Prostate gland (tissue), 2 donors: ENCODE measurements around the gene ZSCAN30. TPM values are rescaled to one million over a fixed set of nuclear protein-coding genes. Genes with fewer than 3 reads are reported as not detected.
A peak's percentile ranks its signal among the peaks of the same experiment; 100 is the strongest.

Source experiments
- DNase-seq: peaks from one replicate; pipeline ENCODE4 v3.0.0-alpha.2; 2019; ENCODE audit warnings: low spot score
- H3K27ac ChIP-seq, 2 donors: fragments of 200-600 bp; sonication (generic); 2 replicates each; pipeline ENCODE4 v1.5.1; 2017 to 2019
- H3K27me3 ChIP-seq: fragments of 200-600 bp; sonication (generic); replicated peaks from 2 replicates; pipeline ENCODE4 v1.5.1; 2019; ENCODE audit not compliant: insufficient read depth
- H3K36me3 ChIP-seq, 2 donors: fragments of 200-600 bp; sonication (generic); 1 replicate in 1 of 2; 2 replicates in 1 of 2; pipeline versions ENCODE4 v1.5.1 to v1.8.1; 2017 to 2019
- H3K4me1 ChIP-seq: fragments of 200-600 bp; sonication (generic); replicated peaks from 2 replicates; pipeline ENCODE4 v1.5.1; 2019
- H3K4me3 ChIP-seq, 2 donors: fragments of 200-600 bp; sonication (generic); 2 replicates each; pipeline ENCODE4 v1.5.1; 2017 to 2019
- H3K9me3 ChIP-seq: fragments of 200-600 bp; sonication (generic); 2 replicates; pipeline ENCODE4 v1.5.1; 2017
- POLR2A ChIP-seq: fragments of 450-650 bp; IDR thresholded peaks from one replicate; pipeline ENCODE4 v1.6.1; 2016; ENCODE audit warnings: antibody characterized with exemption, mild to moderate bottlenecking
- POLR2AphosphoS5 ChIP-seq: sonication (generic); formaldehyde crosslinking; IDR thresholded peaks from one replicate; pipeline ENCODE4 v1.6.1; 2017; ENCODE audit warnings: antibody characterized with exemption
- WGBS: methylation state at CpG from one replicate; pipeline ENCODE4 v1.1.5; 2018; 5-methylcytosine and 5-hydroxymethylcytosine counted together
- intact Hi-C: fragments of 100-400 bp; cut with DNase I; formaldehyde crosslinking; loops from one replicate; pipeline ENCODE4 v1.14.2; 2022
- total RNA-seq, 2 donors: library from RNA; depleted of rRNA; stranded (reverse); fragments of >200 nt; gene quantifications; one replicate each; pipeline ENCODE4 v1.1.0, GENCODE V29; 2016
- TF ChIP-seq, protein P1 (sequence below), 4 experiments: fragments of 200-600 bp in 2 of 4; fragments of 450-650 bp in 2 of 4; sonication (generic) in 2 of 4; IDR thresholded peaks; 1 replicate in 3 of 4; 2 replicates in 1 of 4; pipeline ENCODE4 v1.5.1; 2016 to 2019; ENCODE audit warnings: antibody characterized with exemption in 4 of 4, mild to moderate bottlenecking in 2 of 4, moderate library complexity in 2 of 4

ZSCAN30 gene
- total RNA-seq, 2 donors from 2014 or later = 18.3 to 21.3 TPM

DNA sequence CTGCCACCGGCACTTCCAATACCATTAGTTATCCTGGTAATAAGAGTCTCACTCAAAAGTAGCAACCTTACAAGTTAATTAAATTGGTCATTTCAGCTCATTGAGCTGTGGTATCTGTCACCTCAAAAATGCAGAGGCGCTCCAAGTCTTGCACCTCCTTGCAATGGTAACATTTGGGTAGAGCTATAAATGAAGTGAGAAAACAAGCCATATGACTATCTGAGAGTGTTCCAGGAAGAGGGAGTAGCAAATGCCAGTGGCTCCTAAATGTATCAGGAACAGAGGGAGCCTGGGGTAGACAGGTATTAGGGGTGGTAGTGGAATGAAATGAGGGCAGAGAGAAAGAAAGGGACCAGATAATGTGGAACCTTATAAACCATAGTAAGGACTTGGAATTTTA is 6.0 kb upstream of the ZSCAN30 start:
- 96% methylated on average over 2 of the region's 2 CpGs for WGBS
- no peaks in the 10 kb centered on the region for H3K36me3 ChIP-seq
- no peaks in the 10 kb centered on the region for H3K9me3 ChIP-seq
- no peak for DNase-seq
- no peaks in the 10 kb centered on the region for H3K4me1 ChIP-seq
- intact Hi-C loops = no loop called here
- no peaks in the 10 kb centered on the region for H3K27me3 ChIP-seq
- H3K27ac ChIP-seq = no peak overlapping the region
- H3K4me3 ChIP-seq = no peak overlapping the region
- no peak for TF ChIP-seq POLR2A
- TF ChIP-seq, protein P1, sequence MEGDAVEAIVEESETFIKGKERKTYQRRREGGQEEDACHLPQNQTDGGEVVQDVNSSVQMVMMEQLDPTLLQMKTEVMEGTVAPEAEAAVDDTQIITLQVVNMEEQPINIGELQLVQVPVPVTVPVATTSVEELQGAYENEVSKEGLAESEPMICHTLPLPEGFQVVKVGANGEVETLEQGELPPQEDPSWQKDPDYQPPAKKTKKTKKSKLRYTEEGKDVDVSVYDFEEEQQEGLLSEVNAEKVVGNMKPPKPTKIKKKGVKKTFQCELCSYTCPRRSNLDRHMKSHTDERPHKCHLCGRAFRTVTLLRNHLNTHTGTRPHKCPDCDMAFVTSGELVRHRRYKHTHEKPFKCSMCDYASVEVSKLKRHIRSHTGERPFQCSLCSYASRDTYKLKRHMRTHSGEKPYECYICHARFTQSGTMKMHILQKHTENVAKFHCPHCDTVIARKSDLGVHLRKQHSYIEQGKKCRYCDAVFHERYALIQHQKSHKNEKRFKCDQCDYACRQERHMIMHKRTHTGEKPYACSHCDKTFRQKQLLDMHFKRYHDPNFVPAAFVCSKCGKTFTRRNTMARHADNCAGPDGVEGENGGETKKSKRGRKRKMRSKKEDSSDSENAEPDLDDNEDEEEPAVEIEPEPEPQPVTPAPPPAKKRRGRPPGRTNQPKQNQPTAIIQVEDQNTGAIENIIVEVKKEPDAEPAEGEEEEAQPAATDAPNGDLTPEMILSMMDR (IDR thresholded peaks at IDR 0.05) = no peak
- TF ChIP-seq POLR2AphosphoS5 = no peak

DNA sequence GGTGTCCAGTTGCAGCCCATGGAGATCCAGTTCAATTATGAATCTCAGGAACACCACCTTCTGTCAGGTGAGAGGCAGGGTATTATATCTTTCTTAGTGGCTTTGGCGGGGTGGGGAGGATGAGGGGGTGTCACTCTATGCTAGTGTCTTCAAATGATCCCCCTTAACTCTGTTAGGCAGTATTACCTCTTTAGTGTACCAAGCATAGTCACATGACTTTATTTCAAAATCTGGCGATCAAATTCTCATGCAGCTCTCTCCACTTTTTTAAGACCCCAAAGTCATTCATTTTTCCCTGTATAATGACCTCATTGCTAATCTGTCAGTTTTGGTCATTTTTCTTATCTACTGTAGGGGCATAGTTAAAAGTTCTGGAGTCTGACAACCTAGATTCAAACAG is 1.1 kb upstream of the ZSCAN30 start:
- peak overlapping the region in 1 of 2 donors; percentile 53 for H3K4me3 ChIP-seq
- WGBS = 77% methylated on average over 2 of the region's 2 CpGs

DNA sequence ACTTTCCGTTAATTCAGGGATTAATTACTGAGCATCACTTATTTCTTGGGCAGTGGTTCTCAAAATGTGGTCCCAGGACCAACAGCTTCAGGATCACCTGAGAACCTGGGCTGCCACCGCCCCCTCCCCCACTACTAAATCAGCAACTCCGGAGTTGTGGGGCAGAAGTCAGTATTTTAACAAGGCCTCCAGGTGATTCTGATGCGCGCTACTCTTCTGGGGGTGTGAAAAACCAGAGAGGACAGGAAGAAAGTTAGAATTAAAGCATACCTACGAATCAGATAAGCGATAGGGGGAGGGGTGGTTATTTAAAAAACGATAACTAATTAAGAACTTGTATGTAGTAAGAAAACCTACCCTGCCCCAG is 319 bp downstream of the ZSCAN30 start:
- H3K9me3 ChIP-seq = no peaks in the 10 kb centered on the region
- H3K27ac ChIP-seq = peak overlapping the region; percentile 80 to 87
- peak; percentile 33 for DNase-seq
- no peaks in the 10 kb centered on the region for H3K27me3 ChIP-seq
- TF ChIP-seq, protein P1 (IDR thresholded peaks at IDR 0.05) = no peak
- TF ChIP-seq POLR2A = no peak
- no peak for TF ChIP-seq POLR2AphosphoS5
- H3K4me1 ChIP-seq = no peaks in the 10 kb centered on the region
- H3K4me3 ChIP-seq = peak overlapping the region; percentile 53 to 66
- WGBS = 0% methylated on average over 8 of the region's 8 CpGs
- intact Hi-C loops = no loop called here
- no peaks in the 10 kb centered on the region for H3K36me3 ChIP-seq

More for the DNA sequence above, 1.1 kb upstream of the ZSCAN30 start:
- Histone ChIP-seq H3K27me3 (no peaks in the 10 kb centered on the region), H3K4me1 (no peaks in the 10 kb centered on the region), H3K27ac (no peak overlapping the region), H3K36me3 (no peaks in the 10 kb centered on the region), H3K9me3 (no peaks in the 10 kb centered on the region)
- DNase-seq = no peak
- intact Hi-C loops = no loop called here
- TF ChIP-seq, protein P1 (IDR thresholded peaks at IDR 0.05) = no peak
- TF ChIP-seq POLR2AphosphoS5 (no peak), POLR2A (no peak)

DNA sequence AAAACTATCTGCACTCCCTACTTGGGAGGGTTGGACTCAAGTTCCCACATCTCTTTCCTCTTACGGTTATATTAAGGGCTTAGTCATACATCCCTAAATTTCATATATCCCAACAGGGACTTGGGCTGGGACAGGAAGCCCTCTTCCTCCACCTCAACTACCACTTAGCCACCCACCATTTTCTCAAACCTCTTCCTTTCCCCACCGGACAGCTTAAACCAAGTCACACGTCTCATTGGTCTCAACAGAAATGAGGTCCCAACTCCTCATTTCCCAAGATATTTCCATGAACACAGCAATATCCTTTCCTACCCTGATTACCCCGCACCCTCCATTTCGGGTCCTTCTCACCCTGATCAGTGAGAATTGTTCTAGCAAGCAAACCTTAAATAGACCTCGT is 736 bp downstream of the ZSCAN30 start:
- Histone ChIP-seq H3K27me3 (no peaks in the 10 kb centered on the region), H3K9me3 (no peaks in the 10 kb centered on the region), H3K4me1 (no peaks in the 10 kb centered on the region), H3K36me3 (no peaks in the 10 kb centered on the region), H3K27ac (peak overlapping the region; percentile 80 to 87), H3K4me3 (peak overlapping the region; percentile 53 to 66)
- 13% methylated on average over 6 of the region's 6 CpGs for WGBS
- no peak for DNase-seq
- intact Hi-C loops = no loop called here
- no peak for TF ChIP-seq POLR2AphosphoS5
- TF ChIP-seq, protein P1 (IDR thresholded peaks at IDR 0.05) = no peak
- TF ChIP-seq POLR2A = no peak

DNA sequence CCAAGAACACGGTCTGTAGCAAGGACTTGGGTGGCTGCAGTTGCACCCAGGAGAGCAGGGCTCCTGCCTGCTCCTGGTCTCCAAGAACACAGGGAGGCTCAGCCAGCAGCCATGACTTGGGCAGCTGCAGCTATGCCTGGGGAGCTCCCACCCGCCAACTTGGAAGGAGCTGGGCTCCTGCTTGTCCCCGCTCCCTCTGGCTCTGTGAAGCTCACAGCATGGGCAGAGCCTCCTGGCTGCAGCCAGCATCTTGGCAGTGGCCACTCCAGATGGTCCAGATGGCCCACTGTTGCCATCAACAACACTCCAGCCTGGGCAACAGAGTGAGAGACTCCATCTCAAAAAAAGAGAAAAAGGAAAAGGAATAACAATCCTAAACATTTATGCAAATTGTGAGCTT is 5.2 kb downstream of the ZSCAN30 start:
- Histone ChIP-seq H3K9me3 (no peaks in the 10 kb centered on the region), H3K36me3 (no peaks in the 10 kb centered on the region), H3K4me3 (no peak overlapping the region), H3K27me3 (no peaks in the 10 kb centered on the region), H3K4me1 (no peaks in the 10 kb centered on the region), H3K27ac (no peak overlapping the region)
- DNase-seq = no peak
- TF ChIP-seq, protein P1 (IDR thresholded peaks at IDR 0.05) = no peak
- TF ChIP-seq POLR2AphosphoS5 (no peak), POLR2A (no peak)
- WGBS = 91% methylated on average over 3 of the region's 3 CpGs
- intact Hi-C loops = no loop called here
